IMR-90 (cell line): ENCODE data around the gene SERPINI1. TPM values are rescaled to one million over a fixed set of nuclear protein-coding genes. Genes with fewer than 3 reads are reported as not detected.

Experiments used
- ATAC-seq: fragments of 200-7000 bp; cut with Tn5 transposase; 2 replicates; pipeline ENCODE4 v1.9.1; 2020; ENCODE audit warnings: low read depth, mild to moderate bottlenecking, moderate library complexity
- BruUV-seq: library from RNA; stranded (reverse); fragments of 400-500 nt; replicated peaks from 2 replicates; lab custom pipeline; 2021; lab: Mats Ljungman, UMichigan
- CTCF ChIA-PET: fragments of 300-600 bp; formaldehyde crosslinking; extraction: SDS; loops from one replicate; lab custom pipeline; 2021; ENCODE audit warnings: antibody characterized with exemption; lab: Yijun Ruan, JAX
- POLR2A ChIA-PET: fragments of 300-600 bp; sonication (Branson Sonifier 250); formaldehyde crosslinking; loops from one replicate; lab custom pipeline; 2022; ENCODE audit warnings: antibody characterized with exemption; ENCODE audit not compliant: unreplicated experiment; lab: Charles Lee
- DNase-seq: peaks from one replicate; pipeline ENCODE4 v3.0.0; 2013
- H2AFZ ChIP-seq: replicated peaks from 2 replicates; pipeline ENCODE3; 2013; ENCODE audit warnings: low read length, mild to moderate bottlenecking; ENCODE audit not compliant: poor library complexity
- H2AK5ac ChIP-seq: 2 replicates; pipeline ENCODE4 v1.6.1; 2013; ENCODE audit warnings: low read depth, low read length, inconsistent platforms
- H2AK9ac ChIP-seq: replicated peaks from 2 replicates; pipeline ENCODE3; 2013; ENCODE audit warnings: mild to moderate bottlenecking, low read depth, low read length, moderate library complexity; ENCODE audit not compliant: poor library complexity
- H2BK120ac ChIP-seq: 2 replicates; pipeline ENCODE4 v1.6.1; 2013; ENCODE audit warnings: low read depth, low read length, inconsistent platforms
- H2BK15ac ChIP-seq: 3 replicates; pipeline ENCODE4 v1.6.1; 2013; ENCODE audit warnings: low read depth, low read length, inconsistent platforms
- H2BK20ac ChIP-seq: 2 replicates; pipeline ENCODE4 v1.6.1; 2013; ENCODE audit warnings: low read depth, mild to moderate bottlenecking, inconsistent platforms, low read length, moderate library complexity
- H2BK5ac ChIP-seq: 2 replicates; pipeline ENCODE4 v1.6.1; 2013; ENCODE audit warnings: mild to moderate bottlenecking, low read depth, low read length, inconsistent platforms; ENCODE audit not compliant: poor library complexity, severe bottlenecking
- H3K14ac ChIP-seq: replicated peaks from 2 replicates; pipeline ENCODE4 v1.6.1; 2013; ENCODE audit warnings: low read depth, low read length, inconsistent platforms
- H3K18ac ChIP-seq: 2 replicates; pipeline ENCODE4 v1.6.1; 2013; ENCODE audit warnings: low read depth, low read length, control low read depth
- H3K23ac ChIP-seq: 2 replicates; pipeline ENCODE4 v1.6.1; 2013; ENCODE audit warnings: low read depth, low read length, inconsistent platforms
- H3K27ac ChIP-seq: 2 replicates; pipeline ENCODE4 v1.5.1; 2013; ENCODE audit warnings: mild to moderate bottlenecking, control low read depth, low read length; ENCODE audit not compliant: insufficient read depth
- H3K27me3 ChIP-seq: 2 replicates; pipeline ENCODE4 v1.6.1; 2013; ENCODE audit warnings: low read length; ENCODE audit not compliant: control insufficient read depth, insufficient read depth
- H3K36me3 ChIP-seq: 2 replicates; pipeline ENCODE4 v1.6.1; 2013; ENCODE audit warnings: low read length, mixed read lengths; ENCODE audit not compliant: control insufficient read depth, insufficient read depth
- H3K4ac ChIP-seq: 2 replicates; pipeline ENCODE4 v1.6.1; 2013; ENCODE audit warnings: low read depth, low read length, inconsistent platforms
- H3K4me1 ChIP-seq: 2 replicates; pipeline ENCODE4 v1.6.1; 2013; ENCODE audit warnings: low read length, mixed read lengths; ENCODE audit not compliant: control insufficient read depth, insufficient read depth
- H3K4me2 ChIP-seq: 2 replicates; pipeline ENCODE4 v1.6.1; 2013; ENCODE audit warnings: low read depth, mild to moderate bottlenecking, control low read depth, low read length, moderate library complexity
- H3K4me3 ChIP-seq: 2 replicates; pipeline ENCODE4 v1.5.1; 2013; ENCODE audit warnings: low read depth, mild to moderate bottlenecking, control low read depth, low read length, moderate library complexity; ENCODE audit not compliant: insufficient read depth
- H3K56ac ChIP-seq: 2 replicates; pipeline ENCODE4 v1.6.1; 2013; ENCODE audit warnings: low read length, inconsistent platforms; ENCODE audit not compliant: insufficient read depth; ENCODE audit errors: extremely low read depth
- H3K79me1 ChIP-seq, 2 experiments: 2 replicates each; pipeline ENCODE4 v1.6.1; 2013; ENCODE audit warnings: low read length in 2 of 2, inconsistent platforms in 1 of 2, low read depth in 1 of 2
- H3K9ac ChIP-seq: 2 replicates; pipeline ENCODE4 v1.6.1; 2013; ENCODE audit warnings: low read depth, low read length, control low read depth
- H3K9me1 ChIP-seq: 2 replicates; pipeline ENCODE4 v1.6.1; 2013; ENCODE audit warnings: low read length, inconsistent platforms; ENCODE audit not compliant: insufficient read depth
- H3K9me3 ChIP-seq: 2 replicates; pipeline ENCODE4 v1.6.1; 2013; ENCODE audit warnings: low read length; ENCODE audit not compliant: control insufficient read depth, insufficient read depth
- H4K20me1 ChIP-seq: 2 replicates; pipeline ENCODE4 v1.6.1; 2013; ENCODE audit warnings: low read length, inconsistent platforms; ENCODE audit not compliant: insufficient read depth
- H4K5ac ChIP-seq: 2 replicates; pipeline ENCODE4 v1.6.1; 2013; ENCODE audit warnings: mild to moderate bottlenecking, low read depth, low read length, control low read depth
- H4K8ac ChIP-seq, 2 experiments: 2 replicates each; pipeline ENCODE4 v1.6.1; 2013; ENCODE audit warnings: low read depth in 2 of 2, low read length in 2 of 2, control low read depth in 1 of 2, inconsistent platforms in 1 of 2
- H4K91ac ChIP-seq: 2 replicates; pipeline ENCODE4 v1.6.1; 2013; ENCODE audit warnings: low read depth, low read length, inconsistent platforms; ENCODE audit not compliant: insufficient read depth
- BHLHE40 ChIP-seq: fragments of 150-350 bp; IDR thresholded peaks from 2 replicates; pipeline ENCODE4 v1.6.1; 2016; ENCODE audit warnings: mild to moderate bottlenecking, low read depth, low read length
- CEBPB ChIP-seq: IDR thresholded peaks from 2 replicates; pipeline ENCODE4 v1.6.1; 2012; ENCODE audit warnings: low read depth, low read length, improper control_type of control experiment
- CHD1 ChIP-seq: IDR thresholded peaks from 2 replicates; pipeline ENCODE4 v1.6.1; 2012; ENCODE audit warnings: low read depth, low read length, improper control_type of control experiment
- FOS ChIP-seq: fragments of 150-350 bp; IDR thresholded peaks from 2 replicates; pipeline ENCODE4 v1.6.1; 2016; ENCODE audit warnings: low read depth, low read length
- MAFK ChIP-seq: IDR thresholded peaks from 2 replicates; pipeline ENCODE4 v1.6.1; 2012; ENCODE audit warnings: low read depth, low read length, improper control_type of control experiment
- MAZ ChIP-seq: IDR thresholded peaks from 2 replicates; pipeline ENCODE4 v1.6.1; 2012; ENCODE audit warnings: low read depth, mild to moderate bottlenecking, low read length, improper control_type of control experiment, moderate library complexity, borderline replicate concordance
- MXI1 ChIP-seq: IDR thresholded peaks from 2 replicates; pipeline ENCODE4 v1.6.1; 2012; ENCODE audit warnings: low read depth, mild to moderate bottlenecking, low read length, moderate library complexity, borderline replicate concordance
- POLR2A ChIP-seq: IDR thresholded peaks from 2 replicates; pipeline ENCODE4 v1.6.1; 2012; ENCODE audit warnings: mild to moderate bottlenecking, low read depth, low read length
- RAD21 ChIP-seq: IDR thresholded peaks from 2 replicates; pipeline ENCODE4 v1.6.1; 2012; ENCODE audit warnings: low read length, improper control_type of control experiment
- RCOR1 ChIP-seq: IDR thresholded peaks from 2 replicates; pipeline ENCODE4 v1.6.1; 2012; ENCODE audit warnings: mild to moderate bottlenecking, low read length, improper control_type of control experiment; ENCODE audit not compliant: insufficient replicate concordance
- SMC3 ChIP-seq: fragments of 150-350 bp; IDR thresholded peaks from 2 replicates; pipeline ENCODE4 v1.6.1; 2016; ENCODE audit warnings: low read depth, mild to moderate bottlenecking, antibody characterized with exemption, low read length, moderate library complexity
- WGBS, 2 experiments: methylation state at CpG; one replicate each; pipeline versions ENCODE4 v1.1.5 to v1.1.7; 2013; ENCODE audit warnings: missing lambda C conversion rate in 2 of 2; ENCODE audit not compliant: insufficient read length in 1 of 2; ENCODE audit errors: extremely low coverage in 2 of 2; 5-methylcytosine and 5-hydroxymethylcytosine counted together
- dilution Hi-C: fragments of 300-500 bp; cut with HindIII; formaldehyde crosslinking; loops from one replicate; pipeline ENCODE4 v1.14.3; 2018; ENCODE audit warnings: low sequenced_read_pairs; ENCODE audit not compliant: unreplicated experiment
- in situ Hi-C: fragments of 300-500 bp; cut with MboI; formaldehyde crosslinking; loops from 3 replicates; pipeline ENCODE4 v1.14.3; 2019; ENCODE audit warnings: low sequenced_read_pairs, inconsistent platforms, mixed read lengths
- intact Hi-C: fragments of 100-400 bp; cut with micrococcal nuclease; formaldehyde crosslinking; loops from 2 replicates; pipeline ENCODE4 v1.10.0; 2022
- polyA plus RNA-seq, 3 experiments: library from polyadenylated mRNA; depleted of rRNA; stranded (reverse); fragments of >200 nt; gene quantifications; 2 replicates each; pipeline ENCODE4 v1.2.3, GENCODE V29; 2012; ENCODE audit warnings: low replicate concordance in 1 of 3
- total RNA-seq: library from RNA; depleted of rRNA; stranded (reverse); fragments of >200 nt; gene quantifications from 2 replicates; pipeline ENCODE4 v1.2.3, GENCODE V29; 2012
- TF ChIP-seq, protein P1 (sequence below): conservative IDR thresholded peaks from 2 replicates; pipeline ENCODE4 v1.5.1; 2012; ENCODE audit warnings: mild to moderate bottlenecking, low read depth, low read length, improper control_type of control experiment
- TF ChIP-seq, protein P2 (sequence below): fragments of 150-350 bp; IDR thresholded peaks from 2 replicates; pipeline ENCODE4 v1.6.1; 2016; ENCODE audit warnings: low read depth, mild to moderate bottlenecking, low read length, moderate library complexity, borderline replicate concordance
- TF ChIP-seq, protein P3 (sequence below): fragments of 150-350 bp; IDR thresholded peaks from 2 replicates; pipeline ENCODE4 v1.6.1; 2017; ENCODE audit warnings: mild to moderate bottlenecking, antibody characterized with exemption, low read length, low read depth

The SERPINI1 gene
- total and polyA plus RNA-seq, 2 of the 4 experiments (the other 2 are of a cell fraction) = 0.36 to 1.3 TPM

DNA sequence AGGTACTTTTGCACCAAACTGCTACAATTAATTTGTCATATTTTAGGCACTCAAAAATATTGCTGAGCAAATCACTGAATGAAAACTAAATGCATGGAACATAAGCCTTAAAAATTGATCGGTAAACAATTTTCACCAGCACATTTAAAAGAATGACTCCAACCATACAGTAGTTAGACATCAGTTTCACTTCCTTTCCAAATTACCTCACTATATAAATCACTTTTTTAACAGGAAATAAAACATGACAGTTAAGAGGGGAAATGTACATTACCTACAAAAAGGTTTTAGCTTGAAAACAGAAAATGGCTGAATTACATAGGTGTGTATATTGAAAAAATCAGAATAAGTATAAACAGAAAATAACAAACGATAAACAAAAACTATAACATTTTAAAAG lies 108.4 kb downstream of the SERPINI1 start:
- Histone ChIP-seq H3K9me3 (no peaks in the 10 kb centered on the region), H3K4ac (no peak overlapping the region), H4K5ac (no peak overlapping the region), H2BK5ac (no peak overlapping the region), H3K56ac (no peak overlapping the region), H3K79me1 (no peaks in the 10 kb centered on the region), H4K20me1 (no peaks in the 10 kb centered on the region), H3K27ac (no peak overlapping the region), H3K27me3 (no peaks in the 10 kb centered on the region), H4K8ac (no peak overlapping the region), H3K4me2 (no peak overlapping the region), H3K36me3 (no peaks in the 10 kb centered on the region), H3K23ac (no peak overlapping the region), H3K9me1 (no peaks in the 10 kb centered on the region), H3K18ac (no peak overlapping the region), H2BK120ac (no peak overlapping the region), H3K4me3 (no peak overlapping the region), H2AFZ (no peak overlapping the region), H3K4me1 (no peaks in the 10 kb centered on the region), H4K91ac (no peak overlapping the region), H3K9ac (no peak overlapping the region), H3K14ac (no peak overlapping the region), H2BK15ac (no peak overlapping the region), H2BK20ac (no peak overlapping the region), H2AK9ac (no peak overlapping the region), H2AK5ac (no peak overlapping the region)
- ATAC-seq (no peak), DNase-seq (no peak)
- in situ Hi-C loops = no loop called here
- dilution Hi-C loops = no loop called here
- WGBS, 2 experiments = no CpG with 5 or more reads among the region's 2 CpGs
- ChIA-PET POLR2A (no interaction called here), CTCF (no interaction called here)
- BruUV-seq = no TSS peak
- intact Hi-C loops = no loop called here
- TF ChIP-seq BHLHE40 (no peak), CHD1 (no peak), MAZ (no peak), RCOR1 (no peak), FOS (no peak), RAD21 (no peak), CEBPB (no peak), MXI1 (no peak), MAFK (no peak), POLR2A (no peak), SMC3 (no peak)
- TF ChIP-seq, protein P1, sequence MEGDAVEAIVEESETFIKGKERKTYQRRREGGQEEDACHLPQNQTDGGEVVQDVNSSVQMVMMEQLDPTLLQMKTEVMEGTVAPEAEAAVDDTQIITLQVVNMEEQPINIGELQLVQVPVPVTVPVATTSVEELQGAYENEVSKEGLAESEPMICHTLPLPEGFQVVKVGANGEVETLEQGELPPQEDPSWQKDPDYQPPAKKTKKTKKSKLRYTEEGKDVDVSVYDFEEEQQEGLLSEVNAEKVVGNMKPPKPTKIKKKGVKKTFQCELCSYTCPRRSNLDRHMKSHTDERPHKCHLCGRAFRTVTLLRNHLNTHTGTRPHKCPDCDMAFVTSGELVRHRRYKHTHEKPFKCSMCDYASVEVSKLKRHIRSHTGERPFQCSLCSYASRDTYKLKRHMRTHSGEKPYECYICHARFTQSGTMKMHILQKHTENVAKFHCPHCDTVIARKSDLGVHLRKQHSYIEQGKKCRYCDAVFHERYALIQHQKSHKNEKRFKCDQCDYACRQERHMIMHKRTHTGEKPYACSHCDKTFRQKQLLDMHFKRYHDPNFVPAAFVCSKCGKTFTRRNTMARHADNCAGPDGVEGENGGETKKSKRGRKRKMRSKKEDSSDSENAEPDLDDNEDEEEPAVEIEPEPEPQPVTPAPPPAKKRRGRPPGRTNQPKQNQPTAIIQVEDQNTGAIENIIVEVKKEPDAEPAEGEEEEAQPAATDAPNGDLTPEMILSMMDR = no peak
- TF ChIP-seq, protein P2, sequence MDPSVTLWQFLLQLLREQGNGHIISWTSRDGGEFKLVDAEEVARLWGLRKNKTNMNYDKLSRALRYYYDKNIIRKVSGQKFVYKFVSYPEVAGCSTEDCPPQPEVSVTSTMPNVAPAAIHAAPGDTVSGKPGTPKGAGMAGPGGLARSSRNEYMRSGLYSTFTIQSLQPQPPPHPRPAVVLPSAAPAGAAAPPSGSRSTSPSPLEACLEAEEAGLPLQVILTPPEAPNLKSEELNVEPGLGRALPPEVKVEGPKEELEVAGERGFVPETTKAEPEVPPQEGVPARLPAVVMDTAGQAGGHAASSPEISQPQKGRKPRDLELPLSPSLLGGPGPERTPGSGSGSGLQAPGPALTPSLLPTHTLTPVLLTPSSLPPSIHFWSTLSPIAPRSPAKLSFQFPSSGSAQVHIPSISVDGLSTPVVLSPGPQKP = no peak
- TF ChIP-seq, protein P3, sequence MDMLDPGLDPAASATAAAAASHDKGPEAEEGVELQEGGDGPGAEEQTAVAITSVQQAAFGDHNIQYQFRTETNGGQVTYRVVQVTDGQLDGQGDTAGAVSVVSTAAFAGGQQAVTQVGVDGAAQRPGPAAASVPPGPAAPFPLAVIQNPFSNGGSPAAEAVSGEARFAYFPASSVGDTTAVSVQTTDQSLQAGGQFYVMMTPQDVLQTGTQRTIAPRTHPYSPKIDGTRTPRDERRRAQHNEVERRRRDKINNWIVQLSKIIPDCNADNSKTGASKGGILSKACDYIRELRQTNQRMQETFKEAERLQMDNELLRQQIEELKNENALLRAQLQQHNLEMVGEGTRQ = no peak
